Activated CD4-positive, alpha-beta T cell treated with anti-CD3 and anti-CD28 coated beads for 1 hour (primary cell): ENCODE results near the gene SETX.

Source experiments
- DNase-seq: peaks from one replicate; pipeline ENCODE4 v3.0.0-alpha.2; 2020

SETX gene

GRCh38 chr9:132211570-132211969, 143.2 kb downstream of the SETX start:
- no peak for DNase-seq
